Peyer's patch (tissue), 4 donors: ENCODE measurements around the gene TDRD12.
"Not testable (repeated sequence)": the region's sequence is repeated elsewhere in the genome, so short reads cannot be mapped to it uniquely, and the experiment has no call there.

Experiments
- CTCF ChIP-seq, 6 experiments: fragments of 450-650 bp in 4 of 6; fragments of 200-600 bp in 2 of 6; sonication (generic) in 1 of 6; IDR thresholded peaks; one replicate each; pipeline ENCODE4 v1.5.1; 2017 to 2019; ENCODE audit warnings: antibody characterized with exemption in 6 of 6, mild to moderate bottlenecking in 3 of 6, moderate library complexity in 1 of 6
- POLR2A ChIP-seq, 2 donors: fragments of 450-650 bp; IDR thresholded peaks; one replicate each; pipeline ENCODE4 v1.5.1; 2017; ENCODE audit warnings: antibody characterized with exemption in 2 of 2, mild to moderate bottlenecking in 2 of 2, moderate library complexity in 2 of 2

GRCh38 chr19:32700129-32700528, 19.4 kb upstream of the TDRD12 start:
- TF ChIP-seq POLR2A, CTCF (IDR thresholded peaks at IDR 0.05): not testable (repeated sequence)
